Body of pancreas (tissue), 4 donors: ENCODE measurements around the gene RAMAC. TPM values are rescaled to one million over a fixed set of nuclear protein-coding genes. Genes with fewer than 3 reads are reported as not detected.
A peak's percentile ranks its signal among the peaks of the same experiment; 100 is the strongest.

Experiments used
- ATAC-seq: fragments of 150-250 bp; one replicate; pipeline ENCODE4 v1.9.1; 2016
- DNase-seq, 4 donors: peaks; one replicate each; pipeline ENCODE4 v3.0.0-alpha.2; 2019
- H3K27ac ChIP-seq, 4 donors: fragments of 200-600 bp; sonication (generic); 1 replicate in 3 of 4; 2 replicates in 1 of 4; pipeline versions ENCODE4 v1.5.1 to v1.6.1; 2016 to 2019; ENCODE audit warnings: mild to moderate bottlenecking in 1 of 4, mixed read lengths in 1 of 4, moderate library complexity in 1 of 4
- H3K27me3 ChIP-seq, 2 donors: fragments of 200-600 bp; sonication (generic); one replicate each; pipeline ENCODE4 v1.6.0; 2016; ENCODE audit warnings: mild to moderate bottlenecking in 1 of 2
- H3K36me3 ChIP-seq, 2 donors: fragments of 200-600 bp; sonication (generic); replicated peaks in 1 of 2; 2 replicates each; pipeline ENCODE4 v1.5.1; 2016; ENCODE audit warnings: low read depth in 2 of 2; ENCODE audit not compliant: insufficient read depth in 1 of 2
- H3K4me1 ChIP-seq: fragments of 200-600 bp; sonication (generic); one replicate; pipeline ENCODE4 v1.6.0; 2016
- H3K4me3 ChIP-seq, 2 donors: fragments of 200-600 bp; sonication (generic); 1 replicate in 1 of 2; 2 replicates in 1 of 2; pipeline ENCODE4 v1.5.1; 2016 to 2019
- H3K9me3 ChIP-seq, 3 donors: fragments of 200-600 bp; sonication (generic); 1 replicate in 2 of 3; 2 replicates in 1 of 3; pipeline ENCODE4 v1.5.1; 2016
- CTCF ChIP-seq, 7 experiments: fragments of 450-650 bp in 4 of 7; fragments of 200-600 bp in 3 of 7; sonication (generic) in 3 of 7; IDR thresholded peaks; one replicate each; pipeline ENCODE4 v1.5.1; 2016 to 2019; ENCODE audit warnings: antibody characterized with exemption in 7 of 7
- POLR2A ChIP-seq, 3 donors: fragments of 450-650 bp; IDR thresholded peaks; one replicate each; pipeline ENCODE4 v1.6.1; 2016; ENCODE audit warnings: antibody characterized with exemption in 3 of 3, mild to moderate bottlenecking in 2 of 3
- WGBS, 2 donors: methylation state at CpG; one replicate each; pipeline ENCODE4 v1.1.5; 2017; 5-methylcytosine and 5-hydroxymethylcytosine counted together
- intact Hi-C: fragments of 100-400 bp; cut with DNase I; formaldehyde crosslinking; loops from one replicate; pipeline ENCODE4 v1.15.1; 2023
- total RNA-seq, 2 donors: library from RNA; depleted of rRNA; stranded (reverse); fragments of >200 nt; gene quantifications; one replicate each; pipeline ENCODE4 v1.1.0, GENCODE V29; 2016

The RAMAC gene
- total RNA-seq, 2 donors from 2014 or later = 9.1 to 12.2 TPM

DNA sequence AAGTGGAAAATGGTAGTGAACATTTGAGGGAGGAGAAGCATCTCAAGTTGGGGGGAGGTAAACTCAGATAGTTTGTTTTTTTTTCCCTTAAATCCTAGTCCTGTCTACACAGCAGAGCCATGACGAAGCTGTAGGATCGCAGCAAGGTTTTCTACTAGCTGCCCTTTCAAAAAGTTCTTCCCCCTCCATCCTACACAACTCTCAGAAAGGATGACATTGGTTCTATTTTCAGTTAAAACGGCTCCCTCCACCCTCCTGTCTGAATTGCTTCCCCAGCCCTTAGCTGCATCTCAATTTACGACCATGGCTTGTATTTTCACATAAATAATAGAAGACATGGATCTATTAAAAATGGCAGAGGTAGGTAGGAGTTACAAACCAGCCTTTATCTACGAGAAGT lies 35.7 kb upstream of the RAMAC start:
- 10 to 14% methylated on average over 5 of the region's 5 CpGs for WGBS, 2 donors
- no peak for DNase-seq
- Histone ChIP-seq H3K27me3 (no peaks in the 10 kb centered on the region), H3K4me3 (peak overlapping the region; percentile 64 to 76), H3K27ac (peak overlapping the region; percentile 93 to 99 (median 96)), H3K4me1 (peaks cover 54% of the 10 kb centered on the region), H3K9me3 (no peaks in the 10 kb centered on the region), H3K36me3 (no peaks in the 10 kb centered on the region)
- intact Hi-C loops = no loop called here
- TF ChIP-seq POLR2A (IDR thresholded peaks at IDR 0.05) = no peak
- TF ChIP-seq CTCF (IDR thresholded peaks at IDR 0.05) = no peak
- ATAC-seq = no peak

- 11 to 13% methylated on average over 6 of the region's 6 CpGs for WGBS, 2 donors
Observed at GRCh38 chr15:82950746-82951370, 35.2 kb upstream of the RAMAC start.

DNA sequence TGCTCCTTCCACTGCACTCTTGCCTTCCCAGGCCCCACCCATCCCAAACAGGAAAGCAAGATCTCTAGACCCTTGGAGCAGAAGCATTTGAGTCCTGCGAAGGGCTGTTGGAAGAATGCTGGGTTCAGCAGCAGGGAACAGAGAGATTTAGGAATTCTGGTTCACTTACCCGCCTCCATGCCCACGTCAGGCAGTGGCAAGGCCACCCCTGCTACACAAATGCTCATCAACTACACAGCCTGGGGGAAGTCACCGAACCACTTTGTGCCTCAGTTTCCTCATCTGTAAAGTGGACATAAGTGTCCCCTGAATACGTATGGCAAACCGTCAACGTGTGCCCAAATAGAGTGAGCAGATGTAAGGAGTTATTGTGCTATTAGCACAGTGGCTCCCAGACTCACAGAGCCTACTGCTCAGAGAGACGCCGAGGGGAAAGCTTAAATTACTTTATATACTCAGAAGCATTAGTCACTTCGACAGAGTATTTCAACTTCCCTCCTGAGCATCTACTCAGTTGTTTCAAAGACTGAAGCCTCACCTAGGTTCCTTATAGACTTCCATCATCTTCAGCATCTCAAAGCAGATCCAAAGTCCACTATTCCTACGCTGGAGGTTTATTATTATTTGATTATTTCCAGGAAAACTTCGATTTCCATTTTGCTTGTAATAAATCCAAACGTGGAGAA lies 34.4 kb upstream of the RAMAC start:
- peak overlapping the region; percentile 93 to 99 (median 96) for H3K27ac ChIP-seq
- peak; percentile 5 for ATAC-seq

More at GRCh38 chr15:82950746-82951370, 35.2 kb upstream of the RAMAC start:
- TF ChIP-seq POLR2A (IDR thresholded peaks at IDR 0.05) (peak in 2 of 3 donors; percentile 1 to 45), CTCF (IDR thresholded peaks at IDR 0.05) (no peak)
- ATAC-seq (no peak), DNase-seq (peak in 1 of 4 donors; percentile 28)
- Histone ChIP-seq H3K27me3 (no peaks in the 10 kb centered on the region), H3K4me3 (peak overlapping the region; percentile 64 to 76), H3K36me3 (no peaks in the 10 kb centered on the region), H3K27ac (peak overlapping the region; percentile 93 to 99 (median 96)), H3K9me3 (no peaks in the 10 kb centered on the region), H3K4me1 (peaks cover 49% of the 10 kb centered on the region)
- intact Hi-C loops = no loop called here

GRCh38 chr15:82952158-82953081 lies 33.6 kb upstream of the RAMAC start, which contains the start of gene HOMER2:
Gene HOMER2 (minus strand): TSS chr15:82952720. CDS start chr15:82952535, 185 bp downstream.
- Histone ChIP-seq H3K4me3 (peak within 1 kb of the TSS; percentile 64 to 76), H3K27ac (peak within 1 kb of the TSS; percentile 93 to 99 (median 96)), H3K9me3 (no peaks in the 10 kb centered on the region), H3K27me3 (no peaks in the 10 kb centered on the region), H3K36me3 (no peaks in the 10 kb centered on the region), H3K4me1 (peaks cover 42% of the 10 kb centered on the region)
- 0 to 1% methylated on average over 15 to 111 of the region's 119 CpGs for WGBS, 2 donors
- peak in 2 of 7 experiments; percentile 40 to 47 for TF ChIP-seq CTCF (IDR thresholded peaks at IDR 0.05)
- peak; percentile 14 to 50 (median 30) for TF ChIP-seq POLR2A (IDR thresholded peaks at IDR 0.05)
- intact Hi-C loops = no loop called here
- ATAC-seq (peak; percentile 83), DNase-seq (peak; percentile 90 to 94 (median 92))

More for the DNA sequence above, 34.4 kb upstream of the RAMAC start:
- H3K9me3 ChIP-seq = no peaks in the 10 kb centered on the region
- intact Hi-C loops = no loop called here
- no peaks in the 10 kb centered on the region for H3K27me3 ChIP-seq
- H3K36me3 ChIP-seq = no peaks in the 10 kb centered on the region
- peak overlapping the region; percentile 64 to 76 for H3K4me3 ChIP-seq
- peaks cover 42% of the 10 kb centered on the region for H3K4me1 ChIP-seq
- DNase-seq = peak in 3 of 4 donors; percentile 27 to 31 (median 29)
- WGBS, 2 donors = 6 to 20% methylated on average over 13 of the region's 13 CpGs
- TF ChIP-seq POLR2A (IDR thresholded peaks at IDR 0.05) (peak; percentile 6 to 47 (median 45)), CTCF (IDR thresholded peaks at IDR 0.05) (no peak)
